ENCODE measurements around the gene MTMR12.

DNA sequence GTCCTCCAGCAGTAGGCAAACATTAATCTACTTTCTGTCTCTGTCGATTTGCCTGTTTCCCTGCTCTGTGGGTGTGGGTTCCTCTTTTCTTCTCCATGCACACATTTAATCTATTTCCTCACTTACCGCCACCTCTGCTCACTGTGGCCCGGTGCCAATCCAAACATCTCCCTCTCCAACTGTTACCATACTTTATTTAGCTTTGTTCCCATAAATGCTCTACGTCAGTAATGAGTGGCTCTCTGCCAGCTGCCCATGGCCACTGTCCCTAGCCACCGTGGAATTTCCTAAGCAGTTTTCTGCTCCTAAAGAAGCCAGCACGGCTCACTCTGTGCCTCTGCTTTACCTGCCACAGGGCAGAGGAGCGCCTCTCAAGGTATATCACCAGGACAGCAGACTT lies 119.1 kb downstream of the MTMR12 start:
- TF ChIP-seq EZH2 (IDR thresholded peaks at IDR 0.05; ENCODE audit: insufficient read depth, poor library complexity, severe bottlenecking): no peak
- TF ChIP-seq EZH2phosphoT487 (IDR thresholded peaks at IDR 0.05; ENCODE audit: insufficient read depth, low read depth): no peak

Measured in GM23248 (cell line).